Right lung (tissue), 10 donors: ENCODE results near the gene TIGD1. TPM values are rescaled to one million over a fixed set of nuclear protein-coding genes. Genes with fewer than 3 reads are reported as not detected.
A peak's percentile ranks its signal among the peaks of the same experiment; 100 is the strongest.

Experiments used
- DNase-seq, 2 donors: peaks; one replicate each; pipeline ENCODE4 v3.0.0-alpha.2; 2013
- long read RNA-seq, 8 donors: transcript quantifications; one replicate each; lab custom pipeline, GENCODE V29; 2026
- polyA plus RNA-seq, 5 donors: library from polyadenylated mRNA; unstranded; fragments of 120-200 nt; gene quantifications; one replicate each; pipeline versions ENCODE4 v1.2.1 to v1.2.3, GENCODE V29; 2013; ENCODE audit warnings: inconsistent platforms in 1 of 5, low replicate concordance in 1 of 5; ENCODE audit not compliant: insufficient read length in 5 of 5, insufficient read depth in 1 of 5

The TIGD1 gene
- polyA plus RNA-seq: 10 to 100 TPM in 4 of 5 donors, 1 to 10 TPM in 1; 9.3 to 13.2 (median 12.4) TPM
- long read RNA-seq, donor 1, partial matches to known transcripts: 0 of 4 reads
- long read RNA-seq, donor 1, other reads (novel, unspliced or antisense): 0 of 4 reads
- long read RNA-seq, donor 2, partial matches to known transcripts: 0 of 1 reads
- long read RNA-seq, donor 2, other reads (novel, unspliced or antisense): 0 of 1 reads
- long read RNA-seq, donor 3, partial matches to known transcripts: 0 of 4 reads
- long read RNA-seq, donor 3, other reads (novel, unspliced or antisense): 0 of 4 reads
- long read RNA-seq, donor 4, transcript TIGD1-201 (1 exons, 2,623 nt): major isoform, 5 of 5 reads
- long read RNA-seq, donor 4, partial matches to known transcripts: 0 of 5 reads
- long read RNA-seq, donor 4, other reads (novel, unspliced or antisense): 0 of 5 reads
- long read RNA-seq, donor 5, partial matches to known transcripts: 0 of 4 reads
- long read RNA-seq, donor 5, other reads (novel, unspliced or antisense): 0 of 4 reads
- long read RNA-seq, donor 6, transcript TIGD1-201 (1 exons, 2,623 nt): major isoform, 6 of 6 reads
- long read RNA-seq, donor 6, partial matches to known transcripts: 0 of 6 reads
- long read RNA-seq, donor 6, other reads (novel, unspliced or antisense): 0 of 6 reads
- long read RNA-seq, donor 7, partial matches to known transcripts: 0 of 2 reads
- long read RNA-seq, donor 7, other reads (novel, unspliced or antisense): 0 of 2 reads
- long read RNA-seq, donor 8, partial matches to known transcripts: 0 of 2 reads
- long read RNA-seq, donor 8, other reads (novel, unspliced or antisense): 0 of 2 reads

DNA sequence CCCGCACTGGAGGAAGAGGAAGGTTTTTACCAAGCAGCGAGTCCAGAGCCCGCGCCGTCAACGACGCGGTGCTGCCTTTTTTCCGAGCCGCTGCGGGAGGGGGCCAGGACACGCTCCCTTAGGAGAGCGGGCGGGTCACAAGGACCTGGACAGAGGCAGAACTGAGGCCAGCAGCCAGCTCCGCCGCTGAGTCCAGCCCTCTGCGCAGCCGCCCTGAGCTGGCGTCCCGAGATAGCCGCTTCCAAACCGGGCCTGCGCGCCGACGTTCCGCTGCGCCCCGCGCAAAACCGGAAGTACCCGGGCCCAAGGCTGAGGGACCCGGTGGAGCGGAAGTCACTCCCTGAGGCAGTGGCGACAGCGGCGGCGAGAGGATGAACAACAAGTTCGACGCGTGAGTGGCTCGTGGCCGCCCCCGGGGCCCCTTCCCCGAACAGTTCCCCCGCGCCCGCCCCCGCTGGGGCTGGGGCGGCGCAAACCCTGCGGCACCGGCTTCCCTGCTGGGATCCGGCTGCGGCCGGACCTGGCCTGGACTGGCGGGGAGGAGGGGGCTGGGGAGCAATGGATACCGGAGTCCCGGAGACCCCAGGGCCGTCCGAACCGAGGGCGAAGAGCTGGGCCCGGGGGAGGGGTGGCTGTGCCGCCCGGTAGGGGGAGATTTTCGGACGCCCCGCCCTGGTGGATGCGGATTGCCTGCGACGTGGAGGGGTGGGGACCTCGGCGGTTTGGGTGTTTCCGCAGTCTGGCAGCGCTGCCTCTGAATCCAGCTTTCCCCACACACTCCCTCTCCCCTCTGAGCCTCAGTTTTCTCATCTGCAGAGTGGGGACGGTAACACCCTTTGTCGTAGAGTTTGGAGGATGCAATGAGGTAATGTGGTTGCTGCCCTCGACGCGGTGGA, at the start of gene TIGD1, which contains the start of gene EIF4E2:
Gene TIGD1 (minus strand): TSS at position 204 of the 896 bp plus-strand sequence. CDS start 675 bp downstream, outside the sequence.
Gene EIF4E2 (plus strand): TSS at position 336 of the 896 bp plus-strand sequence. CDS start 36 bp downstream, at position 372.
- DNase-seq: peak; percentile 95

DNA sequence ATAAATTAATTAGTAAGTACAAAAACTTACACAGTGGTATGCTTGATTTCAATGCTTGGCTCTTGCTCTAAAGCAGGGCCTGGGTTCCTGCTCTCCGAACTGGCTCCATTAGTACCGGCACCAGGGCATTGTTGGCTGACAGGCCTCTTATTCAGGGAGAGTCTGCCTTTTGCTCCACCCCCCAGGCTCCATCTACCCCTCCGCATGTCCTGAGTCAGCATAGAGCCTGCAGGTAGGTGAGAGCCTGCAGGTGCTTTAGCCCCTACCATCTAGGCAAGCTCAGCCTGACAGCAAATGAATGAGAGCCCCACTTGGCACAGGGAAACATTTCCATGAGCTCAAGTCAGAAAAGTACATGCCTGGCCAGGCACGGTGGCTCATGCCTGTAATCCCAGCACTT, 47.9 kb upstream of the TIGD1 start:
- DNase-seq: no peak

GRCh38 chr2:232597362-232598079, 47.2 kb upstream of the TIGD1 start:
- DNase-seq: no peak

GRCh38 chr2:232593982-232594381, 43.6 kb upstream of the TIGD1 start:
- no peak for DNase-seq

DNA sequence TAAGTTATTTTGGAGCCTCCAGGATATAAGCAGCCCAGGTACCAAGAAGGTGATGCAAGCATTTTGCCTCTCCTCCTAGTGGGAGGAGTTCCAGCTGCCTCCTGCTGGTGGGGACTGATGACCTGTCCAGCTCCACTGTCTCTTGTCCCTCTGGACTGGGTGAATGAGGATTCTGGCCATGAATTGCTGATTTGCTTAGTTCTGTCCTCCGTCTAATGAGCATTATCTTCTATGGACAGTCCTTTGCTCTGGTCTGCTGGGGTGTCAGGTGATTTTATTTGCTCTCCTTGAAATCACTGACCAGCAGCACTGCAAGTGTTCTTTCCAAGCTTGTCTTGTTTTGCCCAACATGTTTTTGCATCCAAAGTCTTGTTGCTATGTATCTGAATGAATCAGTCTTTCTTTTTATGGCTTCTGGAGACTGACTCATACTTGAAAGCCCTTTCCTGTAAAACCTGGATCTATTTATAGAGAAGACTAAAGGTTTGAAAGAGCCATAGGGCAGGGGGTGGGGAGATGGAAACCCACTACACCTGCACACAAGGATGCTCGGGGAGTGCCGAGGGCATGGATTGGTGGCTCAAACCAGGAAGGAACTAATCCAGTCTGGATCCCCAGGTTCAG, 42.5 kb upstream of the TIGD1 start:
- no peak for DNase-seq

GRCh38 chr2:232588680-232589585, 38.6 kb upstream of the TIGD1 start:
- DNase-seq: no peak

GRCh38 chr2:232588031-232588430, 37.7 kb upstream of the TIGD1 start:
- no peak for DNase-seq

DNA sequence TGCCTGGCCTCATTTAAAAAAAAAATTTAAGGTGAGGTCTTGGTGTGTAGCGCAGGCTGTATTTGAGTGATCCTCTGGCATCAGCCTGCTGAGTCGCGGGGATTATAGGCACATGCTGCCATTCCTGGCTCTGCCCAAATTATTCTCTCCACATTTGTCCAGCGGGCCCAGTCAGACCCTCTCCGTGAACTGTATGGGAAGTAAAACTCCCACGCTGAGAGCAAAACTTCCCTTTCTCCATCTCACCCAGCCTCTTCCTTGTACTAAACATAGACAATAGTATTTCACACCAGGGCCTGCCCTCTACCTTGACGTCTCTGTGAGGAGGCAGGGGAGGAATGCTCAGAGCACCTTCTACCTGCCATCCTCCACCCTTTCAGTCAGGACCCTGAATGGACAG, 37.2 kb upstream of the TIGD1 start:
- no peak for DNase-seq

DNA sequence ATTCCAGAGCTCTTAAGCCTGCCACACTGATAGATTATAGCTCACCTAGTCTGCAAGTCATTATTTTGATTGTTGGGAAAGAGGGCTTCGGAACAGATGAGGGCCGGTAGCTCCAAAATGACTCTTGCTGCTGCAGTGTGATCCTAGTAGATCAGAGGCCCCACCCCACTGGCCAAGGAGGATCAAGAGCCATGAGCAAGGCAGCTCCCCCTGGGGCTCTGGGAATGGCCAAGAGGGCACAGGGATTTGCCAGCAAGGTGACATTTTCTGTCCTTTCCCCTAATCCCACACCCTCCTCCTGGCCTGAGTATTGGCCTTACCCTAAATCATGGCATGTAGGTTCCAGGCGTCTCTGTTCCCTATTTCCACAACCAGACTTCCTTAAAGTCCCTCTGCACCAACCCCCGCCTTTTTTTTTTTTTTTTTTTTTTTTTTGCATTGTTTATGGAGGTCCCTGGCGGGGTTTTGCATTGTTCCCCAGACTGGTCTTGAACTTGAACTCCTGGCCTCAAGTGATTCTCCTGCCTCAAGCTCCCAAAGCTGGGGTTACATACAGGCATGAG, 36.7 kb upstream of the TIGD1 start:
- no peak for DNase-seq

DNA sequence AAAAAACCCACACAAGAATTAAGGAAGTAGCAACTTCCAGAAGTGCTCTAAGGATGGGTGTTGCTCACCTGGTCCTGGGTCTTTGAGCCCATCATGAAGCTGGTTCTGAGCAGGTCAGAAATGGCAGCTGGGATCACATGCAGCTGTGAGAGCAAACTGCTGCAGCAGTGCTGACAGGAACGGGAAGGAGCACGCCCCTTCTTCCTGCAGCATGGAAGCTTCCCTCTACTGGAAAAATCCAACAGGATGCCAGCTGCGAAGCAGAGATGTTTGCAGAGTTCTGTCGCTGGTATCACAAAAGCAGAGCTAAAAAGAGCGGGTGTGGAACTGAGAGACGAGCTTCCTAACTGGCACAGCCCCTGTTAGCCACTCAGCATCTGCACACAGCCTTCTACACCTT, 33.9 kb upstream of the TIGD1 start:
- no peak for DNase-seq

GRCh38 chr2:232581725-232582124, 31.4 kb upstream of the TIGD1 start:
- no peak for DNase-seq

GRCh38 chr2:232580648-232580981, 30.3 kb upstream of the TIGD1 start:
- DNase-seq: no peak

DNA sequence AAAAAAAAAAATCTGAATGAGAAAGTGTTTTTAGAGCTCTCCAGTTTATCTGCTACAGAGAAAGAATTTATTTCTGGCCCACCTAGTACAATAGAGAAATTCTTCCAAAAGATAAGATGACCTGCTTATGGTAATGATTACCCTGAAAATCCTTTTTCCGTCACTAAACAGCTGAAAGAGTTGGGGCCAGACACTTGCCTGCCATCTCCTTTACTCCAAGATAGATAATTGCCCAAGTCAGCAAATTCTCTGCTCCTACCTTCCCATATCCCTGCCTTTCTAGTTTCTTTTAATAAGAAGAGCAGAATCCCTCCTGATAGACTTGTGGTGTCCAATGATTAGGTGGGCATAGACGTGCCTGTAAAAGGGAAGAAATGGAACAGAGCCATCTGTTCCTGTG, 28.3 kb upstream of the TIGD1 start:
- no peak for DNase-seq

- no peak for DNase-seq
Measured at GRCh38 chr2:232577841-232578240, 27.5 kb upstream of the TIGD1 start.

DNA sequence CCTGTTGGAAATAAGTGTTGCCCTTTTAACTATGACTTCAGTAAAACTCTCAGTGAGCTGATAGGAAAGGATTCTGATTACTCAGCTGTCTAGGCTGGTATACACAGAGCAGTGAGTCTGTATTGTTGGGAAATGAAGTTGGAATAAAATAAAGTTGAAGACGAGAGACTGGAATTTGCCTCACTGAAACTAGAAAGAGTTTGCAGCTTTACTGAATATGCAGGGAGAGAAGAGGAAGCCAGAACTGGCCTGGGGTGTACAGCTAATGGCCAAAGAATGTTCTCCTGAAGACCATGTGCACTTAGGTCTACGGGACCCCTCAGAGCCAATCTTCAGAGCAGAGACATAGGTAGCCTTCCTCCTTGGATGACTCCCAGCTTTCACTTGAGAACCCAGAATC, 26.6 kb upstream of the TIGD1 start:
- DNase-seq: no peak

GRCh38 chr2:232575404-232575746, 25.0 kb upstream of the TIGD1 start:
- no peak for DNase-seq

DNA sequence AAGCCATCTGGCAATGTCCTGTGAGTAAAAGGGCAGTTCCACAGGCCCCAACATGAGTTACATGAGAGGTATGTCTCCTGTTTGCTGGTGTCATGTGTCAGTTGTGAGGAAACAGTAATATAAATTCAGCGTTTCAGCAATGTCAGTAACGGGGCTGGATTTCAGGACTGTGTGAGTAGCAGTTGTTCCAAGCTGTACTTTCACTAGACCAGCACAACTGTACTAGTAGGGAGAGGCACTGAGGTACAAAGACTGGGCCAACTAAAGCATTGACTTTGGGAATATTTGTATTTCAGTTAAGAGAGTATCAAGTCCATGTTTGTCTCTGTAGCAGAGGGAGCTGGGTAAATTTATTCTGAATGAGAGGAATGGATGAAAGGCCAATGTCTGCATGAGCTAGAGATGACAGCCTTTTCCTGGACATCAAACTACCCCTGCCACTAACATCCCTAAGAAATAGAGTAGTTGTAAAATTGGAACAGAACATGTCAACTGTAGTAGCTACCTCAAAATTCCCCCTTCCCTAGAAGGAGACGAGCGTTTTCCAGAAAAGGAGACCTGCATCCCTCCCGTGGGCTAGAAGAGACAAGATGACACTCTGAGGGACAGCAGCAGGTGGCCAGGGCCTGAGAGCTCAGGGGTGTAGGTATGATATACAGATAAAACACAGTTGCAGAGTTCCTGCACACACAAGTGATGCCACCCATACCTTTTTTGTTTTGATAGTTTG, 24.5 kb upstream of the TIGD1 start:
- DNase-seq: no peak

- no peak for DNase-seq
Measured at GRCh38 chr2:232573771-232574435, 23.5 kb upstream of the TIGD1 start.
